GM21786 (cell line): ENCODE measurements around the gene RECQL.
"Not testable (repeated sequence)": the region's sequence is repeated elsewhere in the genome, so short reads cannot be mapped to it uniquely, and the experiment has no call there.

Source experiments
- ATAC-seq: cut with Tn5 transposase; IDR thresholded peaks from one replicate; pipeline ENCODE4 v1.9.1; 2021; ENCODE audit not compliant: unreplicated experiment

Gene RECQL

DNA sequence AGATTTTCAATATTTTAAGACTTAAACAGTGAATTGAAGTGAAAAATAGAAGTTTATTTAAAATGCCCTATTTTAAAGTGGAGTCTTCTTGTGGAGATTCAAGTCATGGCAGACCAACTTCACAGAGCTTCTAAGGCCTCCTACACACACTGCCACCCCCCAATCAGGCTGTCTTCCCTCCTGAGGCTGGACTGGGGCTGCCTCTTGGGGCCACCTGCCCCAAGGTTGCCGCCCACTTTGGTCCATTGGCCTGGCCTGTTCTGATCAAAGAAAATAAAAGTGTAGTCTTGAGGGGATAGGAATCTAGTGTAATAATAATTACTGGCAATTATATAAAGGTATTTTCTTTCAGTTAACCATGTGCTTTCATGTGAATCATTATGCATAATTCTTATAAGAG is 1.4 kb upstream of the RECQL start:
- ATAC-seq = no peak

- peak; percentile 1 for ATAC-seq
Measured at GRCh38 chr12:21502164-21502496, 695 bp upstream of the RECQL start.

GRCh38 chr12:21500786-21501257 is 613 bp downstream of the RECQL start:
- ATAC-seq = peak; percentile 0

DNA sequence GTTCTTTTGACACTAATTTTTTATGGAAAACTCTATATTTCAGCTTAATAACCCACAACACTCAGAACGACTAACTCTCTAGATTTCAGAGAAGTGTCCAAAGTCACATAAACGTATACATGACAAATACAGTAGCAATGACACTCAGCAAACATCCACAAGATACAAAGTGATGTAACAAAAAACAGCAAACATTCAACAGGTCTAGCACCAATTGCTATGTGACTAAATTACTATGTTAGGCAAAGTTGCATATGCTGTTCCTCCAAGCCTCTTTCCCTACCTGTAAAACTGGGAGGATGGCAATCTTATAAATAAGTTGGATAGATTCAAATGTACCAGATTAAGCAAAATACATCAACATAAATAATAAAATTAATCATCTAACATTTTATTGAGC is 1.7 kb downstream of the RECQL start:
- ATAC-seq = no peak

- no peak for ATAC-seq
Measured at GRCh38 chr12:21485998-21486397, 15.4 kb downstream of the RECQL start.

- ATAC-seq = no peak
Measured at GRCh38 chr12:21483531-21483930, 17.9 kb downstream of the RECQL start.

GRCh38 chr12:21478756-21479455 is 22.5 kb downstream of the RECQL start:
- ATAC-seq = no peak

GRCh38 chr12:21476949-21477348 is 24.5 kb downstream of the RECQL start:
- no peak for ATAC-seq

- ATAC-seq = no peak
Measured at GRCh38 chr12:21475552-21475951, 25.9 kb downstream of the RECQL start.

DNA sequence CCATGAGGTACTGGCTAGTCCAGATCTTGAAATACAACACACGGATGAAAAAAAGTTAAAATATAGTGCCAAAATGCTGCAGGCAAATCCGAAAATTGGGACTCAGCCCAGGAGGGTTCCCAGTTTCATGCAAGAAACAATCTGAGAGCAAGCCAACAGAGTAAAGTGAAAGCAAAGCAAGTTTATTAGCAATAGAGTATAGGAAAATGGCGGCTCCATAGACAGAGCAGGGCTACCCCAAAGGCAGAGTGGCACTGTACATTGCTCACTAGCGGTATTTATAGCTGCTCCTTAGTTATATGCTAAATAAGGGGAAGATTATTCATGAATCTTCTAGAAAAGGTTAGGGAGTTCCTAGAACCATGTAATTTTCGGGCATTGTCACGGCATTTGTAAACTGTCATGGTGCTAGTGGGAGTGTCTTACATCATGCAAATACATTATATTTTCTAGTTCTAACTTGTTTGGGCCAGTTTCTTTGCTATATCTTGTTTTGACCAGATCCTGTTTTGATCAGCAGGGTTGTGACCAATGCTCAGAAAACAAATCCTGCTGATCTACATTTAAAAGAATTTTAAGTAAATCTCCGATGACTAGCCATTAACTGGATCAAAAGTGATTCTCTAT is 29.1 kb downstream of the RECQL start:
- ATAC-seq = no peak

DNA sequence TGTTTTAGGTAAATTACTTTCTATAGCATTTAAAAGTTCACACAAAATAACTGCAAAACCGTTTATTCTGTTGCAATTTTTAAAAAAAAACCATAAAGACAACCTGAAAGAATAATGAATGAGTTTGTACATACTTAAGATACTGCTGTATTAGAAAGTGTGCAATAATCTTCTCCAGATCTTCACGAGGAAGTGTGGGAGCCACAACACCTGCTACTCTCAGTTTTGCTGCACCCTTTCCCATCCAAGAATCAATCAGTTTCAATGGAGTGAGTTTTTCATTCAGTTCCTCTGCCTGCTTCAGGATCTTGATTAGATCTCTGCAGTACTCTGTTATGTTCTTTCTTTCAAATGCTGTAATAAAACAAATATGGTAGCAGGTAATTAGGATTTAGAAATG is 30.1 kb downstream of the RECQL start:
- no peak for ATAC-seq

DNA sequence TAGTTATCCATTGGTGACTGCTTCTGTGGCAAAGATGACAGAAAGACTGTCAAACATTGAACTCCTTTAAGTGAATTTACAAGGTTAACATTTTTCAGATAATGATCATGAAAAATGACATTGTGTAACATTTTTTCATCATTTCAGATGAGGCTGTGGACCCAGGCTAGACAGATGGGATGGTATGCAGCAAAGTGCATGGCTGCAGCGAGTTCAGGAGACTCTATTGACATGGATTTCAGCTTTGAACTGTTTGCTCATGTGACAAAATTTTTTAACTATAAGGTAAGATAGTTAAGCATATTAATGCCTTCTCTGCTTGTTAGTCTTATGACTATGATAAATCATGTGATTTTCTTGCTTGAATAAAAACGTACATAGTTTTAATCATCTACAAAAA is 34.1 kb downstream of the RECQL start:
- ATAC-seq = not testable (repeated sequence)

- ATAC-seq = no peak
Measured at GRCh38 chr12:21459474-21459873, 42.0 kb downstream of the RECQL start.

- ATAC-seq = no peak
Measured at GRCh38 chr12:21456291-21456780, 45.1 kb downstream of the RECQL start.

- ATAC-seq = peak; percentile 50
Measured at GRCh38 chr12:21453312-21453852, 48.1 kb downstream of the RECQL start.

- ATAC-seq = no peak
Measured at GRCh38 chr12:21451529-21451928, 49.9 kb downstream of the RECQL start.

DNA sequence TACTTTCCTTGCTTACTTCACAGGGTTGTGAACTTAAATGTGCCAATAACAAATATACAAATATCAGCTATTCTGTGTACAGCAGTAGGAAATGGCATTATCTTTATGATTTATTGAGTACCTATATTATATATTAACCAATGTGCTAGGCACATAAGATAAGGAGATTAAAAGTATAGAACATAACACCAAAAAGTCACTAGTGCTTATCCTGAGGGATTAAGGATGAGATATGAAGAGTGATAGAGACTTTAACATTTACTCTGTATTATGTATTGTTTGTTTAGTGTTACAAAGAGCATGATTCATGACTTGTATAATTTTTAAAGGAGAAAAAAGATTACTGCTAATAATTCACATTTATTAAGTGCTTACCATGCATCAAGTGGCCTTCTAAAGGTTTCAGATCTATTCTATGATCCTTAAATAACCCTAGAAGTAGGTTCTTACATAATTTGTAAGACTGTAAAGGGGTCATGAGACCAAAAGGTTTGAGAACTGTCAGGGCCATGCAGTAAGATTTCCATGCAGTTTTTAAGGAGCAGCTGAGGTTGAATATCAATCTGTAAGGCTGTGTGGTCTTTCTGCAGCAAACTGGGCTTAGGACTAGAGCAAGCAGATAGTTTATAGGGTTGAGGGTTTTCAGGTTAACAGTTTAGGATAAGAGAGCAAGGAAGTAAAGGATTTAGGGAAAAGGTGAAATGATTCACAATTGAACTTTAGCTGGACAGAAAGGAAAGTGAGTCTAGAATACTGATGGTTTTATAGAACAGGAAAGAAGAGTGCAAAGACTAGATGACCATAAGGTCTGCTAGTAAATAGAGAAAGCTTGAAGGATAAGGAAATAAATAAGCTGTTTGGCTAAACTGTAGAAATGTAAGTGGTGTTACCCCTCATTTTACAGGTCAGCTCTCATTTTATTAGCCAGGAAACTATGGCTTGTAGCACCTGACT is 57.0 kb downstream of the RECQL start:
- no peak for ATAC-seq

DNA sequence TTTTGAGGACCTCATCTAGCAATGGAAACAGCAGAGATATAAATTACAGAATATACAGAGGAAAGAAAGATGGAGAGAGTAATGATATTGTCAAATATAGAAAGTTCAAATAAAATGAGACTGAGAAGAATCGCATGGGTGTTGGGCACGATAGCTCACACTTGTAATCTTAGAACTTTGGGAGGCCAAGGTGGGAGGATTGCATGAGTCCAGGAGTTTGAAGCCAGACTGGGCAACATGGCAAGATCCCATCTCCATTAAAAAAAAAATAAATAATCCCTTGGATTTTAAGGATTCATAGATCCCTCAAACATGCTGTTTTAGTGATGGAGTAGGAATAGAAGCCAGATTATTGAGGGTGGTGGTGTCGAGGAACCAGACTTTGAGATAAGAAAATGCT is 62.1 kb downstream of the RECQL start:
- no peak for ATAC-seq

DNA sequence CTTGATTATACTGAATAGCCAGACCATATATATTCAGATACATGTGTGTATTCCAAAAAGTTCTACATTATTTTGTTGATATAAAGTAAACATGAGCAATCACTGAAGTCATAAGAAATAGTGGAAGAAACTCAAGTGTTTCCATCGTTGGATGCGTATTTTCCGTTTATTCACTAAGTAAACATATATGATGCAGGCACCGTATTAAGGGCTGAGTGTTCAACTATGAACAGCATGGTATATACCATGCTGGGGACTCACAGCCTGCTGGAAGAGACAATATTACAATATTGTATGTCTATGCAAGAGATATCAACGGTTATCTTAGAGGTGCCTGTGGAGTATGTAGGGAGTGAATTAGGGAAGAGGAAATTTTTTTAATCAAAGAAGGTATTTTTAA is 62.8 kb downstream of the RECQL start:
- ATAC-seq = no peak

GRCh38 chr12:21434699-21435098 is 66.7 kb downstream of the RECQL start:
- ATAC-seq = no peak

DNA sequence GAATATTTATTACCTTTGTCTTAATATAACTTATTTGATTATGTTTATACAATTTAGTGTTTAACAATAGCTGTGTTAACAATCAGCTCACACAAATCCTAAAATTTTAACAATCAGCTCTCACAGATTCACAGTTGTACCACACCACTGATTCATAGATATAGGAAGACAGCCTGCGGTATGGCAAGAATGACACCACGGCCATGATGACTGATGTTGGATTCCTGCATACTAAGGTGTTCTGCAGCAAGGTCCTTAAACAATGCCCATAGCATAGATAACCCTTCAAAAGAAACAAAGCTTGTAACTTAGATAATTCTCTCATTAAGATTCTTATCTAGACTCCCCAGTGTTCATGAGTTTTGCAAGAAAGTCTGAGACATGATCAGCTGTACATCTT is 67.9 kb downstream of the RECQL start:
- no peak for ATAC-seq
